ENCODE results near the gene WDFY3.

- TF ChIP-seq, protein P1, sequence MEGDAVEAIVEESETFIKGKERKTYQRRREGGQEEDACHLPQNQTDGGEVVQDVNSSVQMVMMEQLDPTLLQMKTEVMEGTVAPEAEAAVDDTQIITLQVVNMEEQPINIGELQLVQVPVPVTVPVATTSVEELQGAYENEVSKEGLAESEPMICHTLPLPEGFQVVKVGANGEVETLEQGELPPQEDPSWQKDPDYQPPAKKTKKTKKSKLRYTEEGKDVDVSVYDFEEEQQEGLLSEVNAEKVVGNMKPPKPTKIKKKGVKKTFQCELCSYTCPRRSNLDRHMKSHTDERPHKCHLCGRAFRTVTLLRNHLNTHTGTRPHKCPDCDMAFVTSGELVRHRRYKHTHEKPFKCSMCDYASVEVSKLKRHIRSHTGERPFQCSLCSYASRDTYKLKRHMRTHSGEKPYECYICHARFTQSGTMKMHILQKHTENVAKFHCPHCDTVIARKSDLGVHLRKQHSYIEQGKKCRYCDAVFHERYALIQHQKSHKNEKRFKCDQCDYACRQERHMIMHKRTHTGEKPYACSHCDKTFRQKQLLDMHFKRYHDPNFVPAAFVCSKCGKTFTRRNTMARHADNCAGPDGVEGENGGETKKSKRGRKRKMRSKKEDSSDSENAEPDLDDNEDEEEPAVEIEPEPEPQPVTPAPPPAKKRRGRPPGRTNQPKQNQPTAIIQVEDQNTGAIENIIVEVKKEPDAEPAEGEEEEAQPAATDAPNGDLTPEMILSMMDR (IDR thresholded peaks at IDR 0.05) = no peak
- TF ChIP-seq POLR2A (IDR thresholded peaks at IDR 0.05) = no peak
These were observed 119.5 kb downstream of the WDFY3 start for GRCh38 chr4:84846985-84847384.

Measured in uterus (tissue), 2 donors.